GM21526 (cell line): ENCODE measurements around the gene MRPL28.
"Not testable (repeated sequence)": the region's sequence is repeated elsewhere in the genome, so short reads cannot be mapped to it uniquely, and the experiment has no call there.

Source experiments
- ATAC-seq: cut with Tn5 transposase; IDR thresholded peaks from one replicate; pipeline ENCODE4 v1.9.1; 2021; ENCODE audit warnings: moderate library complexity; ENCODE audit not compliant: unreplicated experiment, low FRiP score

The MRPL28 gene

GRCh38 chr16:370443-370842, at the start of gene MRPL28:
Gene MRPL28, minus strand, starts transcription at chr16:370538. Its CDS starts 320 bp downstream, at chr16:370218.
- ATAC-seq, result peak; percentile 51

DNA sequence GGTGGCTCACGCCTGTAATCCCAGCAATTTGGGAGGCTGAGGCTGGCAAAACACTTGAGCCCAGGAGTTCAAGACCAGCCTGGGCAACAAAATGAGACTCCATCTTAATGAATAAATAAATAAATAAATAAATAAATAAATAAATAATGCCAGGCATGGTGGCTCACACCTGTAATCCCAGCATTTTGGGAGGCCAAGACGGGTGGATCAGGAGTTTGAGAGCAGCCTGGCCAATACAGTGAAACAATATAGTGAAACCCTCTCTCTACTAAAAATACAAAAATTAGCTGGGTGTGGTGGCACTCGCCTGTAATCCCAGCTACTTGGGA, 44.8 kb upstream of the MRPL28 start:
- ATAC-seq, result not testable (repeated sequence)

DNA sequence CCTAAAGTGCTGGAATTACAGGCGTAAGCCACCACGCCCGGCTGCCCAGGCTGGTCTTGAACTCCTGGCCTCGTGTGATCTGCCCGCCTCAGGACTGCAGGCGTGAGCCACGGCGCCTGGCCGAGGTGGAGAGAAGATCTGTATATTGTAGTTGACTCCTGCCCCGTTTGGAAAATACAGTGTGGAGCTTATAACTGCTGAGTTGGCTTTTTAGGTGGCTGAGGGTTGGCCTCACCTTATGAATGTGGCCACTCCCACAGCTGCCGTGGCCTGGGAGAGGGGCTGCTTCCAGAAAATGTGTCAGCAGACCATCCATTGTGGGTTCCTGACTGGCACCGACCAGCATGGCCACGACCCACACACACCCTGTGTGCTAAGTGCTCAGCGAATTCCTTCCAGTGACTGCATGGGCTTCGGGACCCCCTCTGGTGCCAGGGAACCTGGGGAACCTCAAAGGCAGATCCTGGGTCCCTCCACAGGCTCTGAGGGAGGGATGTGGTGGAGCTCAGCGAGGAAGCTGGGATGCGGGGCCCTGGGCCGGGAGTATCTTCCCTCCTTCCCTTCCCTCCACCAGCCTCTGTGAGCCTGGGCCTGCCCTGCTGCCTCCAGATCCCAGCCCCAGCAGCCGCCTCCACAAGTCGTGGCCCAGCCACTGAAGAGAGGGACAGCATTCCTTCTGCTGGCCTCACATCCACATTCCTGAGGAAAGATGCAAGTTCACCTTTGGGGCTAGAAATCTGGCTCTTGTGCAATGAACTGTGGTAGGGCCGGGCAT, 44.2 kb upstream of the MRPL28 start:
- ATAC-seq, result no peak

GRCh38 chr16:411576-412265, 41.4 kb upstream of the MRPL28 start:
- no peak for ATAC-seq

DNA sequence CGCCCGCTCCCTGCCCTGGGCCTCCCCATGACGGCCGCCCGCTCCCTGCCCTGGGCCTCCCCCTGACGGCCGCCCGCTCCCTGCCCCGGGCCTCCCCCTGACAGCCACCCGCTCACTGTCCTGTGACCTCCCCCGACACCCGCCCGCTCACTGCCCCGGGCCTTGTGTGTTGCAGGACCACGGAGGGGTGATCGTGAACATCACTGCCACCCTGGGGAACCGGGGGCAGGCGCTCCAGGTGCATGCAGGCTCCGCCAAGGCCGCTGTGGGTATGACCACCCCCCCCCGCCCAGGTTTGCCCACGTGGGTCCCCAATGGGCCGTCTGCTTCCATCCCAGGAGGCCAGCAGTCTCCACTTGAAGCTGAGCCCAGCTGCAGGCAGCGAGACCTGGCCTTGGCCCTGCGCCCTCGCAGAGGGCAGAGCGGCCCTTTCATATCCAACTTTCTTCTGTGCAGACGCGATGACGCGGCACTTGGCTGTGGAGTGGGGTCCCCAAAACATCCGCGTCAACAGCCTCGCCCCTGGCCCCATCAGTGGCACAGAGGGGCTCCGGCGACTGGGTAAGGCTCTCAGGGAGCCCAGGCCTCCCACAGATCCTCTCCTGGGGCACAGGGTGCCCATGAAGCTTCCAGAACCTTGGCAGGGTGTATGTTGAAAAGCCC, 40.3 kb upstream of the MRPL28 start:
- no peak for ATAC-seq

- ATAC-seq, result no peak
Observed at GRCh38 chr16:407253-407652, 36.9 kb upstream of the MRPL28 start.

- ATAC-seq, result no peak
Observed at GRCh38 chr16:405548-406506, 35.5 kb upstream of the MRPL28 start.

GRCh38 chr16:404971-405486, 34.7 kb upstream of the MRPL28 start:
- ATAC-seq, result no peak

- ATAC-seq, result peak; percentile 43
Observed at GRCh38 chr16:401468-402348, 31.4 kb upstream of the MRPL28 start, which contains the start of gene DECR2. Gene DECR2, plus strand, starts transcription at chr16:401885. Its CDS starts 79 bp downstream, at chr16:401964.

- ATAC-seq, result no peak
Observed at GRCh38 chr16:400061-400591, 29.8 kb upstream of the MRPL28 start.

DNA sequence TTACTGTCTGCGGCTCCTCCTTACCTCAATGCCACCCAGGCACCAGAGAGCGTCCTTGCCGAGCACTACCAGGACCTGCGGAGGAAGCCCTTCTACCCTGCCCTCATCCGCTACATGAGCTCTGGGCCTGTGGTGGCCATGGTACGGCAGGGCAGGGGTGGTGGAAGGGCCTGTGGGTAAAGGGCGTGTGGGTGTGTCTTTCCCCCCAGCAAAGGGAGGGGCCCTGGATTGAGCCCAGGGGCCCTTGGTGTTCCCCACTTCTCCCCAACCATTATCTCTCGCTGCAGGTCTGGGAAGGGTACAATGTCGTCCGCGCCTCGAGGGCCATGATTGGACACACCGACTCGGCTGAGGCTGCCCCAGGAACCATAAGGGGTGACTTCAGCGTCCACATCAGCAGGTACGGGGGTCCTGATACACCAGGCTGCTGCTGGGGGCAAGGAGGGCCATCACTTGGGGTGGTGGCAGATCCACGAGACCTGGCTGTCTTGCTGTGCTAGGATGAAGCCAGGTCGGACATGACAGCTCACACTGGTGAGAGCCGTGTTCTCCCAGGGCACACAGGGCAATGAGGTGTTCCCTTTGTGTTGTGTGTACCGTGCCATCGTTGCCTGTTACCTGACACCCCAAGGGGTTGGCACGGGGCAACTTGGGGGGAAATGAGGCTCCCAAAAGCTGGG, 29.1 kb upstream of the MRPL28 start:
- ATAC-seq, result no peak

GRCh38 chr16:398561-399339, 28.4 kb upstream of the MRPL28 start:
- no peak for ATAC-seq

GRCh38 chr16:397736-398332, 27.5 kb upstream of the MRPL28 start:
- ATAC-seq, result no peak

GRCh38 chr16:397135-397661, 26.9 kb upstream of the MRPL28 start, which contains the start of gene NME4:
Gene NME4, plus strand, starts transcription at chr16:397199. Its CDS starts 24 bp downstream, at chr16:397223.
- no peak for ATAC-seq

DNA sequence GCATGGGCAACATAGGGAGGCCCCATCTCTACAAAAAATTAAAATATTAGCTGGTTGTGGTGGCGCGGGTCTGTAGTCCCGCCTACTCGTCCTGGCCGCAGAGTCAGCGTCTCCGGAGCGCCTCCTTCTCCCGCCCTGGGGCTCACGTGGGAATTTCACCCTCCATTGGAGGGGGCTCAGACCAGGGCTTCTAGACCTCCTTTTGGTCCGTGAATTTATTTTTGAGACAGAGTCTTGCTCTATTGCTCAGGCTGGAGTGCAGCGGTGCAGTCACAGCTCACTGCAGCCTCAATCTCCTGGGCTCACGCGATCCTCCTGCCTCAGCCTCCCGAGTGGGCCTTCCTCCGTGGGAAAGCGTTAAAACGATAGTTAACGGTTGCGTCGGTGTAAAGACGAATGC, 26.3 kb upstream of the MRPL28 start:
- no peak for ATAC-seq

- no peak for ATAC-seq
Observed at GRCh38 chr16:396199-396598, 25.9 kb upstream of the MRPL28 start.
